GM12801 (cell line): ENCODE data around the gene CACNA1C.

Source experiments
- TF ChIP-seq, protein P1 (sequence below): IDR thresholded peaks from one replicate; pipeline ENCODE4 v1.5.1; 2011; ENCODE audit warnings: control low read depth; ENCODE audit not compliant: insufficient read length; ENCODE audit errors: extremely low read depth

CACNA1C gene

DNA sequence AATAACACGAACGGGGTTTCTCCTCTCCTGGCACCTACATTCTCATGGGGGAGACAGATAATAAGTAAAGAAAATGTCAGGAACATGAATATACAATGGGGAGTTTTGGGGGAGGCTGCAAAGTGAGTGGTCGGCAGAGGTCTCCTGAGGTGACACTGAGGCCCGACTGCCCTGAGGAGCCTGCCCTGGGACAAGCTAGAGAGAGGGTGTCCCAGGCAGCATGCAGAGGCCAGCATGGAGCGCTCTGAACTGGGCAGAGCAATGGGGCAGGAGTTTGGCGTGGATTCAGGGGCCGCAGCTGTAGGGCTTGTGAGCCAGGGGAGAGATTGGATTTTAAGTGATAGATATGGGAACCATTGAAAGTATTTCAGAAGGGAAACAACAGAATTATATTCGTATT is 320.5 kb downstream of the CACNA1C start:
- TF ChIP-seq, protein P1, sequence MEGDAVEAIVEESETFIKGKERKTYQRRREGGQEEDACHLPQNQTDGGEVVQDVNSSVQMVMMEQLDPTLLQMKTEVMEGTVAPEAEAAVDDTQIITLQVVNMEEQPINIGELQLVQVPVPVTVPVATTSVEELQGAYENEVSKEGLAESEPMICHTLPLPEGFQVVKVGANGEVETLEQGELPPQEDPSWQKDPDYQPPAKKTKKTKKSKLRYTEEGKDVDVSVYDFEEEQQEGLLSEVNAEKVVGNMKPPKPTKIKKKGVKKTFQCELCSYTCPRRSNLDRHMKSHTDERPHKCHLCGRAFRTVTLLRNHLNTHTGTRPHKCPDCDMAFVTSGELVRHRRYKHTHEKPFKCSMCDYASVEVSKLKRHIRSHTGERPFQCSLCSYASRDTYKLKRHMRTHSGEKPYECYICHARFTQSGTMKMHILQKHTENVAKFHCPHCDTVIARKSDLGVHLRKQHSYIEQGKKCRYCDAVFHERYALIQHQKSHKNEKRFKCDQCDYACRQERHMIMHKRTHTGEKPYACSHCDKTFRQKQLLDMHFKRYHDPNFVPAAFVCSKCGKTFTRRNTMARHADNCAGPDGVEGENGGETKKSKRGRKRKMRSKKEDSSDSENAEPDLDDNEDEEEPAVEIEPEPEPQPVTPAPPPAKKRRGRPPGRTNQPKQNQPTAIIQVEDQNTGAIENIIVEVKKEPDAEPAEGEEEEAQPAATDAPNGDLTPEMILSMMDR = no peak

DNA sequence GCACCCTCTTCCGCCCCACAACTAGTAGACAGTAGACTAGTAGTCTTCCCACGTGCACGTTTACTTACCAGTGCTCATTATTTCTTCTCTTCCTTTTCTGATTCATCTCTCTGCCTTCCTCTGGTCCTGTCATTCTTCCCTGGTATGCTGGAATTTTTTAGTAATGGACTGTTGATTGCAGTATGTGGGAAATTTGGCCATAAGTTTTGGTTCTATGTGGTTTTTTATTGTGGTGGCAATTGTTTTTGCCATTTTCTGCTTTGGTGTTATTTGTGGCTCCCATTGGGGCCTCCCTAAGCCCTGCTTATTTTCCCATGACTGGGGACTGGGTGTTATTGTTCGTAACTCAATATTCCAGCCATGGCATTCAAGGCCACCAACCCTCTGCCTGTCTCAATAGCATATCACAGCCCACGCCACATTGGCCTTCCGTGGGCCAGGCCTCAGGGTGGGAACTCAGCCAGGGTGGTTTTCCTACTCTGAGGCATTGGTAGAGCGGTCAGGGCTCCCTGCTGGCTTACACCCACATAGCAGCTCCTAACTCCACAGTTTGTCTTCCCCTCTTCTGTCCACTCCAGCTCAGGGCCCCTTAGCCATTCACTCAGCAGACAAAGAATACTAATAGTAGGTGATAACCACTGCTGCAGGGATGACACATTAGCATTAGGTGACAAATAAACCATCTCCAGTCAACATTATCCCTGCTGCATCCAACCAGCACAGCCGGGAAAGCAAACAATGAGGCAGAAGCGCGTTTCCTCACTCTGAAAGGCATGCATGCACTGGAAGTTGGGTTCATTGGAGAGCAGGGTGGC is 321.5 kb downstream of the CACNA1C start:
- TF ChIP-seq, protein P1 = no peak

DNA sequence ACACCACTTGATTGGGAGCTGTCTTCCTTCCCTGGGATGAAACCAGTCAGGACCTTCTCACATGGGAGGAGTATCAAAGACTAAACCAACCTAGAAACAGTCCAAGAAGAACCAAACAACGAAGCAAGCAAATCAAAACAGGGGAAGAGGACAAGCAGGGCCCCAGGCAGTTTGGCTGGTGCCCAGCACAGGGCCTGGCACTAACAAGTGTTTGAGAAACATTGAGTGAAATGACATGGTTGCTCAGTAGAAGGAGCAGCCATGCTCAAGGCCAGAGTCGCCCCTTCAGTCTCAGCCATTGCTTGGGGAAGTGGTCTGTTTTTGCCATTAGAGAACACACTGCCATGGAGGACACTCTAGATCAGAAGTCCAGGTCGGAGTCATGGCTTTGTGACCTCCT is 323.1 kb downstream of the CACNA1C start:
- TF ChIP-seq, protein P1 = no peak

GRCh38 chr12:2376908-2377657 is 324.3 kb downstream of the CACNA1C start:
- TF ChIP-seq, protein P1 = no peak

DNA sequence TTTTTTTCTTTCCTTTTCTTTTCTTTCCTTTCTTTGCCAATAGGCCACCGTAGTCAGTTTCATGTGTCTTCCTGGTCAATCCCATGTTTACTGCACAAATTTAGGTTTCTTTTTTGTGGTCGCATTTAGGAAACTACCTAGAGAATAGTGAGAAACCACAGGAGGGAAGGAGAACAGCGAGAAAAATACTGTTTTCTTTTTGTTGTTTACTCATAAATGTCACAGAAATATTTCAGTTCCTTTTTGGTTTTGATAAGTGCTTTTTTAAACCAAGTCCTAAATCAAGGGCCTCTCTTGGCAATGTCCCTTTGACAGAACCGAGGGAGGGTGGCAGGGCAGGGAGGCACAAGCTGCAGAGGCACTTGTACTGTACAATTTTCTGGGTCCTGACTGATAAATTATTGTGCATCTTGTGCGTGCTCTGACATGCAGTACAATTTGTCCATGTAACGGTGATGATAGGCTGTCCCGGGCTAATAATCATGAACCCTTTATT is 326.1 kb downstream of the CACNA1C start:
- TF ChIP-seq, protein P1 = no peak

DNA sequence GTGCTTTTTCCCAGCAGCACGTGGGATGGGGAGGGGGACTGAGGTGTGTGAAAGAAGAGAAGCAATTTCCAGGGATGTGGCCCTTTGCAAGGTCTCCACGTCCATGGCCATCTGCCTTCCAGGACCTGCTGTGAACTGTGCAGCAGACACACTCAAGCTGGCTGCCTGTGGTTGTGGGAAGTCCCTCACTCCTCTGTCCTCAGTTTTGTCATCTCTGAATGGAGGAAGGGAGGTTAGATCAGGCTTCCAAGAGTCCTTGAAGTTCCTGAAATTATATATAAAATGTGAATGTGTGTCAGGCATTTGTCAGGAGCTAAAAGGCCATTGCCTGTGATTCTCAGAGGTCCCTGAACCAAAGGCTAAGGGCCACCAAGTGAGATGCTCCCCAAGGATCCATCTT is 328.2 kb downstream of the CACNA1C start:
- TF ChIP-seq, protein P1 = no peak

- TF ChIP-seq, protein P1 = no peak
Observed at GRCh38 chr12:2382370-2383155, 329.8 kb downstream of the CACNA1C start.
